SK-N-SH treated with all-trans-retinoic acid at 6 μM for 48 hours (cell line): ENCODE measurements around the gene CENPU.

ENCODE experiments used
- ARNTL ChIP-seq: fragments of 450-650 bp; formaldehyde crosslinking; IDR thresholded peaks from 2 replicates; pipeline ENCODE4 v1.5.0; 2020; ENCODE audit warnings: low read depth, mild to moderate bottlenecking, moderate library complexity, borderline replicate concordance
- BACH2 ChIP-seq: fragments of 250-450 bp; sonication (Bioruptor Pico); IDR thresholded peaks from 2 replicates; pipeline ENCODE4 v1.9.0; 2021; ENCODE audit warnings: mild to moderate bottlenecking, borderline replicate concordance
- CREB5 ChIP-seq: fragments of 250-450 bp; sonication (Bioruptor Pico); IDR thresholded peaks from 2 replicates; pipeline ENCODE4 v1.5.1; 2020; ENCODE audit warnings: low read depth, mild to moderate bottlenecking, moderate library complexity
- ESRRG ChIP-seq: fragments of 250-450 bp; sonication (Bioruptor Pico); IDR thresholded peaks from 2 replicates; pipeline ENCODE4 v1.6.1; 2021; ENCODE audit warnings: mild to moderate bottlenecking
- ISL1 ChIP-seq: fragments of 250-450 bp; sonication (Bioruptor Pico); IDR thresholded peaks from 2 replicates; pipeline ENCODE4 v2.1.2; 2022; ENCODE audit warnings: mild to moderate bottlenecking, moderate library complexity
- PATZ1 ChIP-seq: fragments of 250-450 bp; sonication (Bioruptor Pico); IDR thresholded peaks from 2 replicates; pipeline ENCODE4 v1.8.0; 2020; ENCODE audit warnings: mild to moderate bottlenecking, moderate library complexity, borderline replicate concordance
- RARB ChIP-seq: fragments of 250-450 bp; sonication (Bioruptor Pico); IDR thresholded peaks from 2 replicates; pipeline ENCODE4 v1.8.0; 2021; ENCODE audit warnings: mild to moderate bottlenecking, moderate library complexity
- TCF4 ChIP-seq: fragments of 250-450 bp; sonication (Bioruptor Pico); IDR thresholded peaks from 2 replicates; pipeline ENCODE4 v1.8.0; 2021; ENCODE audit warnings: mild to moderate bottlenecking, moderate library complexity, borderline replicate concordance
- TOX ChIP-seq: fragments of 250-450 bp; sonication (Bioruptor Pico); IDR thresholded peaks from 2 replicates; pipeline ENCODE4 v1.8.0; 2021; ENCODE audit warnings: mild to moderate bottlenecking, moderate library complexity, borderline replicate concordance
- ZFP30 ChIP-seq: fragments of 450-650 bp; formaldehyde crosslinking; IDR thresholded peaks from 2 replicates; pipeline ENCODE4 v1.5.0; 2022; ENCODE audit warnings: mild to moderate bottlenecking, moderate library complexity
- ZNF565 ChIP-seq: fragments of 450-650 bp; formaldehyde crosslinking; conservative IDR thresholded peaks from 2 replicates; pipeline ENCODE4 v1.5.0; 2020; ENCODE audit warnings: low read depth, mild to moderate bottlenecking, moderate library complexity
- ZNF8 ChIP-seq: fragments of 450-650 bp; formaldehyde crosslinking; IDR thresholded peaks from 2 replicates; pipeline ENCODE4 v1.5.0; 2020; ENCODE audit warnings: mild to moderate bottlenecking, moderate library complexity

GRCh38 chr4:184774152-184774551 lies 40.3 kb upstream of the CENPU start:
- TF ChIP-seq TOX: no peak
- TF ChIP-seq ESRRG (CRISPR knock-in tag): no peak
- TF ChIP-seq PATZ1 (CRISPR knock-in tag): no peak
- TF ChIP-seq ZNF8 (CRISPR knock-in tag): no peak
- TF ChIP-seq TCF4 (CRISPR knock-in tag): no peak
- TF ChIP-seq RARB (CRISPR knock-in tag): no peak
- TF ChIP-seq ZFP30 (CRISPR knock-in tag): no peak
- TF ChIP-seq ARNTL: no peak
- no peak for TF ChIP-seq ZNF565
- no peak for TF ChIP-seq CREB5 (CRISPR knock-in tag)
- TF ChIP-seq BACH2: no peak
- no peak for TF ChIP-seq ISL1 (CRISPR knock-in tag)
